CD14-positive monocyte (primary cell): ENCODE results near the gene BCAS4. TPM values are rescaled to one million over a fixed set of nuclear protein-coding genes. Genes with fewer than 3 reads are reported as not detected.
A peak's percentile ranks its signal among the peaks of the same experiment; 100 is the strongest.

ENCODE experiments used
- DNase-seq, 3 donors: peaks; one replicate each; pipeline ENCODE4 v3.0.0-alpha.2; 2011 to 2022
- H2AFZ ChIP-seq: 2 replicates; pipeline ENCODE4 v1.6.0; 2012; ENCODE audit warnings: mild to moderate bottlenecking, low read depth, low read length, inconsistent platforms; ENCODE audit not compliant: insufficient read depth, poor library complexity, severe bottlenecking
- H3K27ac ChIP-seq, 2 donors: 1 replicate in 1 of 2; 2 replicates in 1 of 2; pipeline ENCODE4 v1.5.1; 2012 to 2013; ENCODE audit warnings: low read length in 2 of 2, control low read depth in 1 of 2, inconsistent platforms in 1 of 2, low read depth in 1 of 2, mild to moderate bottlenecking in 1 of 2
- H3K27me3 ChIP-seq, 2 donors: one replicate each; pipeline versions ENCODE4 v1.6.0 to v1.6.1; 2011 to 2013; ENCODE audit warnings: low read length in 2 of 2; ENCODE audit not compliant: control insufficient read depth in 2 of 2, insufficient read depth in 2 of 2
- H3K36me3 ChIP-seq, 2 donors: replicated peaks in 1 of 2; 1 replicate in 1 of 2; 2 replicates in 1 of 2; pipeline versions ENCODE4 v1.5.1 to v1.6.1; 2012 to 2013; ENCODE audit warnings: low read length in 2 of 2, control low read depth in 1 of 2, inconsistent platforms in 1 of 2, mild to moderate bottlenecking in 1 of 2; ENCODE audit not compliant: insufficient read depth in 2 of 2, control insufficient read depth in 1 of 2
- H3K4me1 ChIP-seq, 2 donors: 1 replicate in 1 of 2; 2 replicates in 1 of 2; pipeline versions ENCODE4 v1.5.1 to v1.6.1; 2012 to 2013; ENCODE audit warnings: low read length in 2 of 2, control low read depth in 1 of 2, inconsistent platforms in 1 of 2, mild to moderate bottlenecking in 1 of 2, moderate library complexity in 1 of 2; ENCODE audit not compliant: insufficient read depth in 2 of 2, control insufficient read depth in 1 of 2
- H3K4me2 ChIP-seq: replicated peaks from 2 replicates; pipeline ENCODE3; 2012; ENCODE audit warnings: low read length, moderate library complexity, mild to moderate bottlenecking; ENCODE audit not compliant: poor library complexity, severe bottlenecking; ENCODE audit errors: extremely low read depth
- H3K4me3 ChIP-seq, 3 experiments: fragments of 200-600 bp in 1 of 3; sonication (generic) in 1 of 3; replicated peaks in 1 of 3; 1 replicate in 2 of 3; 2 replicates in 1 of 3; pipeline ENCODE4 v1.5.1; 2011 to 2013; ENCODE audit warnings: low read length in 3 of 3, mild to moderate bottlenecking in 3 of 3, control low read depth in 2 of 3, low read depth in 2 of 3, inconsistent platforms in 1 of 3, moderate library complexity in 1 of 3
- H3K79me2 ChIP-seq: 2 replicates; pipeline ENCODE4 v1.6.0; 2012; ENCODE audit warnings: mild to moderate bottlenecking, control low read depth, inconsistent platforms, low read length, moderate library complexity; ENCODE audit not compliant: insufficient read depth
- H3K9ac ChIP-seq: 2 replicates; pipeline ENCODE4 v1.6.0; 2017; ENCODE audit warnings: low read length, mild to moderate bottlenecking; ENCODE audit not compliant: insufficient read depth, poor library complexity, severe bottlenecking
- H3K9me3 ChIP-seq, 2 donors: replicated peaks in 1 of 2; 1 replicate in 1 of 2; 2 replicates in 1 of 2; pipeline versions ENCODE4 v1.5.1 to v1.6.1; 2012 to 2013; ENCODE audit warnings: low read length in 2 of 2, control low read depth in 1 of 2; ENCODE audit not compliant: control insufficient read depth in 1 of 2, insufficient read depth in 1 of 2
- H4K20me1 ChIP-seq: 2 replicates; pipeline ENCODE4 v1.6.0; 2012; ENCODE audit warnings: mild to moderate bottlenecking, low read length, control low read depth, moderate library complexity; ENCODE audit not compliant: insufficient read depth
- H3K27ac Mint-ChIP-seq, 7 donors: one replicate each; pipeline ENCODE4 v1.8.0; 2020; ENCODE audit warnings: mild to moderate bottlenecking in 7 of 7, mixed read lengths in 7 of 7, moderate library complexity in 6 of 7, inconsistent platforms in 2 of 7
- H3K27me3 Mint-ChIP-seq, 3 donors: one replicate each; pipeline ENCODE4 v1.8.0; 2021 to 2022; ENCODE audit warnings: low read depth in 3 of 3, mild to moderate bottlenecking in 3 of 3, mixed read lengths in 3 of 3, moderate library complexity in 3 of 3, inconsistent platforms in 1 of 3
- H3K36me3 Mint-ChIP-seq, 2 donors: one replicate each; pipeline ENCODE4 v1.8.0; 2020; ENCODE audit warnings: mixed read lengths in 2 of 2, inconsistent platforms in 1 of 2, mild to moderate bottlenecking in 1 of 2
- H3K4me1 Mint-ChIP-seq: one replicate; pipeline ENCODE4 v1.8.0; 2020; ENCODE audit warnings: mild to moderate bottlenecking, mixed read lengths
- H3K4me3 Mint-ChIP-seq, 2 donors: one replicate each; pipeline ENCODE4 v1.8.0; 2020; ENCODE audit warnings: mild to moderate bottlenecking in 2 of 2, mixed read lengths in 2 of 2, moderate library complexity in 1 of 2
- H3K9me3 Mint-ChIP-seq, 7 donors: one replicate each; pipeline ENCODE4 v1.8.0; 2020 to 2022; ENCODE audit warnings: mixed read lengths in 7 of 7, mild to moderate bottlenecking in 6 of 7, moderate library complexity in 6 of 7, inconsistent platforms in 2 of 7
- WGBS: methylation state at CpG from one replicate; pipeline ENCODE4 v1.1.5; 2013; ENCODE audit warnings: missing lambda C conversion rate; ENCODE audit not compliant: insufficient coverage; 5-methylcytosine and 5-hydroxymethylcytosine counted together
- intact Hi-C, 2 donors: fragments of 100-400 bp; cut with micrococcal nuclease; formaldehyde crosslinking; loops; one replicate each; pipeline versions ENCODE4 v1.15.0 to v1.15.1; 2023
- polyA plus RNA-seq, 3 donors: library from polyadenylated mRNA; depleted of rRNA in 1 of 3; unstranded in 2 of 3; stranded (reverse) in 1 of 3; fragments of 300-500 nt in 2 of 3; fragments of >200 nt in 1 of 3; fragmentation: Illumina TruSeq in 2 of 3; gene quantifications; 1 replicate in 2 of 3; 2 replicates in 1 of 3; pipeline ENCODE4 v1.2.3, GENCODE V29; 2012 to 2021
- TF ChIP-seq, protein P1 (sequence below): fragments of 200-600 bp; IDR thresholded peaks from one replicate; pipeline ENCODE4 v1.8.0; 2022; ENCODE audit warnings: antibody characterized with exemption, mild to moderate bottlenecking

The BCAS4 gene
- polyA plus RNA-seq, 3 donors = 0.16 to 1.0 (median 0.69) TPM

DNA sequence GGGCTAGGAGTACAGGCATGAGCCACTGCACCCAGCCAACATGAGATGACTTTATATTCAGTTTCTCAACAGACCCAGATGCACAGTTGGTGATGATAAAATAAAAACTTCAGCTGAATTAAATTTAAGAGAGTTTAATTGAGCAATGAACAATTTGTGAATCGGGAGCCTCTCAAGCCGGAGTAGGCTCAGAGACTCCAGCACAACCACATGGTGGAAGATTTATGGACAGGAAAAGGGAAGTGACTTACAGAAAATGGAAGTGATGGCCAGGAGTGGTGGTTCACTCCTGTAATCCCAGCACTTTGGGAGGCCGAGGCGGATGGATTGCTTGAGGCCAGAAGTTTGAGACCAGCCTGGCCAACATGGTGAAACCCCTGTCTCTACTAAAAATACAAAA is 10.4 kb upstream of the BCAS4 start:
- H3K4me3 ChIP-seq = no peak overlapping the region
- no peak for DNase-seq
- H2AFZ ChIP-seq = no peak overlapping the region
- H3K27ac Mint-ChIP-seq = no peak overlapping the region
- no peaks in the 10 kb centered on the region for H4K20me1 ChIP-seq
- H3K4me3 Mint-ChIP-seq = no peak overlapping the region
- no peaks in the 10 kb centered on the region for H3K27me3 ChIP-seq
- no peak overlapping the region for H3K4me2 ChIP-seq
- intact Hi-C loops = no loop called here
- no peak overlapping the region for H3K9ac ChIP-seq
- peaks cover 13% of the 10 kb centered on the region for H3K4me1 Mint-ChIP-seq
- no peaks in the 10 kb centered on the region for H3K36me3 Mint-ChIP-seq
- TF ChIP-seq, protein P1, sequence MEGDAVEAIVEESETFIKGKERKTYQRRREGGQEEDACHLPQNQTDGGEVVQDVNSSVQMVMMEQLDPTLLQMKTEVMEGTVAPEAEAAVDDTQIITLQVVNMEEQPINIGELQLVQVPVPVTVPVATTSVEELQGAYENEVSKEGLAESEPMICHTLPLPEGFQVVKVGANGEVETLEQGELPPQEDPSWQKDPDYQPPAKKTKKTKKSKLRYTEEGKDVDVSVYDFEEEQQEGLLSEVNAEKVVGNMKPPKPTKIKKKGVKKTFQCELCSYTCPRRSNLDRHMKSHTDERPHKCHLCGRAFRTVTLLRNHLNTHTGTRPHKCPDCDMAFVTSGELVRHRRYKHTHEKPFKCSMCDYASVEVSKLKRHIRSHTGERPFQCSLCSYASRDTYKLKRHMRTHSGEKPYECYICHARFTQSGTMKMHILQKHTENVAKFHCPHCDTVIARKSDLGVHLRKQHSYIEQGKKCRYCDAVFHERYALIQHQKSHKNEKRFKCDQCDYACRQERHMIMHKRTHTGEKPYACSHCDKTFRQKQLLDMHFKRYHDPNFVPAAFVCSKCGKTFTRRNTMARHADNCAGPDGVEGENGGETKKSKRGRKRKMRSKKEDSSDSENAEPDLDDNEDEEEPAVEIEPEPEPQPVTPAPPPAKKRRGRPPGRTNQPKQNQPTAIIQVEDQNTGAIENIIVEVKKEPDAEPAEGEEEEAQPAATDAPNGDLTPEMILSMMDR = no peak
- H3K9me3 Mint-ChIP-seq = no peaks in the 10 kb centered on the region
- no peaks in the 10 kb centered on the region for H3K36me3 ChIP-seq
- peaks cover 7 to 10% of the 10 kb centered on the region in 2 donors for H3K4me1 ChIP-seq
- no peaks in the 10 kb centered on the region for H3K9me3 ChIP-seq
- 0% methylated on average over 2 of the region's 4 CpGs for WGBS
- H3K27me3 Mint-ChIP-seq = peaks cover 2 to 3% (median 3%) of the 10 kb centered on the region in 3 donors
- no peaks in the 10 kb centered on the region for H3K79me2 ChIP-seq
- H3K27ac ChIP-seq = no peak overlapping the region

DNA sequence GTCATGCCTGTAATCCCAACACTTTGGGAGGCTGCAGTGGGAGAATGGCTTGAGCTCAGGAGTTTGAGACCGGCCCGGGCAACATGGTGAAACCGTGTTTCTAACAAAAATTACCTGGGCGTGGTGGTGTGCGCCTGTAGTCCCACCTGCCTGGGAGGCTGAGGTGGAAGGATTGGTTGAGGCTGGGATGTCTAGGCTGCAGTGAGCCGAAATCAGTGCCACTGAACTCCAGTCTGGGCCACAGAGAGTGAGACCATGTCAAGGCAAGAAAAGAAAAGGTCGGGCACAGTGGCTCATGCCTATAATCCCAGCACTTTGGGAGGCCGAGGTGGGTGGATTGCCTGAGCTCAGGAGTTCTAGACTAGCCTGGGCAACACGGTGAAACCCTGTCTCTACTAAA is 8.2 kb upstream of the BCAS4 start:
- no peaks in the 10 kb centered on the region for H3K36me3 ChIP-seq
- no peaks in the 10 kb centered on the region for H3K79me2 ChIP-seq
- Mint-ChIP-seq H3K4me3 (no peak overlapping the region), H3K27me3 (peaks cover 0 to 3% (median 1%) of the 10 kb centered on the region in 3 donors), H3K27ac (peak overlapping the region in 1 of 7 donors; percentile 81), H3K4me1 (peaks cover 17% of the 10 kb centered on the region), H3K36me3 (no peaks in the 10 kb centered on the region), H3K9me3 (no peaks in the 10 kb centered on the region)
- peaks cover 14 to 21% of the 10 kb centered on the region in 2 donors for H3K4me1 ChIP-seq
- 100% methylated on average over 4 of the region's 9 CpGs for WGBS
- no peaks in the 10 kb centered on the region for H3K27me3 ChIP-seq
- H4K20me1 ChIP-seq = no peaks in the 10 kb centered on the region
- TF ChIP-seq, protein P1 = no peak
- no peak for DNase-seq
- H2AFZ ChIP-seq = no peak overlapping the region
- no peak overlapping the region for H3K9ac ChIP-seq
- no peak overlapping the region for H3K4me3 ChIP-seq
- no peak overlapping the region for H3K27ac ChIP-seq
- intact Hi-C loops = no loop called here
- no peaks in the 10 kb centered on the region for H3K9me3 ChIP-seq
- H3K4me2 ChIP-seq = no peak overlapping the region
